ENCODE results near the gene MEGF6. TPM values are rescaled to one million over a fixed set of nuclear protein-coding genes. Genes with fewer than 3 reads are reported as not detected.

MEGF6 gene
- total RNA-seq, 6 experiments from 2014 or later: 2.2 to 9.6 (median 4.4) TPM

DNA sequence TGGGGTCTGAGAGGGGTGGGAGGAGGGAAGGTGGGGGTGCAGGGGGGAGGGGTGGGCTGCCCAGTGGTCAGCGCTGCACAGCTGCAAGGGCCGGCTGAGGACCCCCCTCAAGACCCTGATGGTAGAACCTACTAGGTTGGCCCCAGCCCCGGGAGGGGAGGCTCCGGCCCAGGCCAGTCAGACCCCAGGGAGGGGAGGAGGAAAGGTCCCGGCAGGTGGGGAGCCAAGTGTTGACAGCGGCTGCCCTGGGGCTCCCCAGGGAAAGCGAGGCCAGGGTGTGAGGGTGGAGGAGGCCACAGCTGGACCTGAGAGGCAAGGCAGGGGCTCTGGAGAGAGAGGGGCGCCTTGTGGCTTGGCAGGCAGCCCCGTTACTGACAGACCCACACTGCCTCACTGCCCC, 31.1 kb downstream of the MEGF6 start:
- WGBS (ENCODE audit: insufficient coverage, low coverage, low lambda C conversion rate, missing lambda C conversion rate): 63% methylated on average over 4 of the region's 9 CpGs
- no peaks in the 10 kb centered on the region for H3K36me3 ChIP-seq

DNA sequence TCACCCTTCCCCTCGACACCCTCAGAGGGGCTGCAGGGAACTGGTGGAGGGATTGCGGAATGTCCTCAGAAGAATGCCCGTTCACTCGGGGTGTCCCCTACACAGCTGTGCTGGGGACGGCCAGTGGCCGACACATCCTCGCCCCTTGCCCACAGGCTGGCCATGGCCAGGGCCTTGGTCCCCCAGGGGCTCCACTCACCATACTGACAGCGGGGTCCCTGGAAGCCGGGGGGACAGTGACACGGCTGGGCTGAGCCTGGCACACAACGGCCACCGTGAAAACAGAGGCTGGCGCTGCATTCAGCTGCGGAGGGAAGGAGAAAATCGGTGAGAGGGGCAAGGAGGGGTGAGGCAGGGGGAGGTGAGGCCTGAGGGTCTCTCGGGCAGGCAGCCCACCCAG, 31.7 kb downstream of the MEGF6 start:
- 20% methylated on average over 1 of the region's 16 CpGs for WGBS (ENCODE audit: insufficient coverage, low coverage, low lambda C conversion rate, missing lambda C conversion rate)

More for the DNA sequence above, 31.1 kb downstream of the MEGF6 start:
- Histone ChIP-seq H3K4me1 (no peaks in the 10 kb centered on the region), H3K9me3 (no peaks in the 10 kb centered on the region), H3K4me3 (no peak overlapping the region), H3K27me3 (no peaks in the 10 kb centered on the region), H3K27ac (no peak overlapping the region)
- DNase-seq (no peak), ATAC-seq (no peak)
- TF ChIP-seq, protein P1, sequence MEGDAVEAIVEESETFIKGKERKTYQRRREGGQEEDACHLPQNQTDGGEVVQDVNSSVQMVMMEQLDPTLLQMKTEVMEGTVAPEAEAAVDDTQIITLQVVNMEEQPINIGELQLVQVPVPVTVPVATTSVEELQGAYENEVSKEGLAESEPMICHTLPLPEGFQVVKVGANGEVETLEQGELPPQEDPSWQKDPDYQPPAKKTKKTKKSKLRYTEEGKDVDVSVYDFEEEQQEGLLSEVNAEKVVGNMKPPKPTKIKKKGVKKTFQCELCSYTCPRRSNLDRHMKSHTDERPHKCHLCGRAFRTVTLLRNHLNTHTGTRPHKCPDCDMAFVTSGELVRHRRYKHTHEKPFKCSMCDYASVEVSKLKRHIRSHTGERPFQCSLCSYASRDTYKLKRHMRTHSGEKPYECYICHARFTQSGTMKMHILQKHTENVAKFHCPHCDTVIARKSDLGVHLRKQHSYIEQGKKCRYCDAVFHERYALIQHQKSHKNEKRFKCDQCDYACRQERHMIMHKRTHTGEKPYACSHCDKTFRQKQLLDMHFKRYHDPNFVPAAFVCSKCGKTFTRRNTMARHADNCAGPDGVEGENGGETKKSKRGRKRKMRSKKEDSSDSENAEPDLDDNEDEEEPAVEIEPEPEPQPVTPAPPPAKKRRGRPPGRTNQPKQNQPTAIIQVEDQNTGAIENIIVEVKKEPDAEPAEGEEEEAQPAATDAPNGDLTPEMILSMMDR (IDR thresholded peaks at IDR 0.05): no peak
- TF ChIP-seq POLR2A (IDR thresholded peaks at IDR 0.05): no peak
- intact Hi-C loops (cut with DNase I): no loop called here

DNA sequence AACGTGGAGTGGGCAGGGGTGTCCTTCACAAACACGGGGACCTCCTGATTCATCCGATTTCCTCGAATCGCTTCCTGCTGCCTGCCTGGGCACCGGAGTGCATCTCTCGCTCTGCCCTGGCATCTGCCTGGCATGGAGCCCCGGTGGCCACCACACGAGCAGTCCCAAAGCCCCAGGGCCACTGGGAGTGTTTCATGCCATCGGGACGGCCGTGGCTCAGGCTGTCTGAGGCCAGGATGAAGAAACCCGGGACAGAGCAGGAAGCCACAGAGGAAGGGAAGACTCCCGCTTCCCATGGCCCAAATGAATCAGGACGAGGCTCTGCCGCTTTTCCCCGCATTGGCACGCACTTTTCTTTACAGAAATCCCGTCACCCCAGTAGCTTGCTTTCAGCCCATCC, 32.4 kb downstream of the MEGF6 start:
- H3K9me3 ChIP-seq: no peaks in the 10 kb centered on the region
- 80% methylated on average over 3 of the region's 19 CpGs for WGBS (ENCODE audit: insufficient coverage, low coverage, low lambda C conversion rate, missing lambda C conversion rate)
- H3K4me1 ChIP-seq: no peaks in the 10 kb centered on the region
- intact Hi-C loops (cut with DNase I): no loop called here
- no peak overlapping the region for H3K4me3 ChIP-seq
- no peaks in the 10 kb centered on the region for H3K27me3 ChIP-seq
- no peak for TF ChIP-seq POLR2A (IDR thresholded peaks at IDR 0.05)
- TF ChIP-seq, protein P1 (IDR thresholded peaks at IDR 0.05): no peak
- no peak overlapping the region for H3K27ac ChIP-seq
- DNase-seq (no peak), ATAC-seq (no peak)
- H3K36me3 ChIP-seq: no peaks in the 10 kb centered on the region

More for the DNA sequence above, 31.7 kb downstream of the MEGF6 start:
- TF ChIP-seq, protein P1 (IDR thresholded peaks at IDR 0.05): no peak
- no peak for TF ChIP-seq POLR2A (IDR thresholded peaks at IDR 0.05)
- DNase-seq (no peak), ATAC-seq (no peak)
- Histone ChIP-seq H3K27ac (no peak overlapping the region), H3K4me1 (no peaks in the 10 kb centered on the region), H3K4me3 (no peak overlapping the region), H3K9me3 (no peaks in the 10 kb centered on the region), H3K36me3 (no peaks in the 10 kb centered on the region), H3K27me3 (no peaks in the 10 kb centered on the region)
- intact Hi-C loops (cut with DNase I): no loop called here

DNA sequence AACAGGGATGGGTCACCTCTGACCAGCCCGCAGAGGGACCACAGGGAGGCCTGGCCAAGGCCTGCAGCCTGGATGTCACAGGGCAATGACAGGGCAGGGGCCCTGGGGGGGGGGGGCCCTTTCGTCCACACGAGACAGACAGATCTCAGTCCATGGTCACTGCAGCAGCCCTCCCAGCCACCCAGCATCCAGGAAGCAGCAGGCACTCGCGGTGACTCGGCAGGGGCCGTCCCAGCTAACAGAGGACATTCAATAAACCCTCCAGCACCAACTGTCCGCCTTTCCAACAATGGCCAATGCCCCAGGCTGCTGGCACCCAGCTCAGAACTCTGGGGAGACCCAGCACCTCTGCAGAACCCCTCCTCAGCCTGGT, 32.9 kb downstream of the MEGF6 start:
- no peak for ATAC-seq
- Histone ChIP-seq H3K4me3 (no peak overlapping the region), H3K27me3 (no peaks in the 10 kb centered on the region), H3K9me3 (no peaks in the 10 kb centered on the region), H3K27ac (no peak overlapping the region), H3K4me1 (no peaks in the 10 kb centered on the region), H3K36me3 (no peaks in the 10 kb centered on the region)
- intact Hi-C loops (cut with DNase I): no loop called here
- no peak for DNase-seq
- WGBS (ENCODE audit: insufficient coverage, low coverage, low lambda C conversion rate, missing lambda C conversion rate): 53% methylated on average over 3 of the region's 8 CpGs
- no peak for TF ChIP-seq POLR2A (IDR thresholded peaks at IDR 0.05)
- TF ChIP-seq, protein P1 (IDR thresholded peaks at IDR 0.05): no peak

Measured in right lobe of liver (tissue), 6 donors.